GM19397 (cell line): ENCODE data around the gene NDUFV2.
"Not testable (repeated sequence)": the region's sequence is repeated elsewhere in the genome, so short reads cannot be mapped to it uniquely, and the experiment has no call there.

Experiments used
- ATAC-seq: cut with Tn5 transposase; IDR thresholded peaks from one replicate; pipeline ENCODE4 v1.9.1; 2021; ENCODE audit warnings: mild to moderate bottlenecking, moderate library complexity; ENCODE audit not compliant: unreplicated experiment

The NDUFV2 gene

DNA sequence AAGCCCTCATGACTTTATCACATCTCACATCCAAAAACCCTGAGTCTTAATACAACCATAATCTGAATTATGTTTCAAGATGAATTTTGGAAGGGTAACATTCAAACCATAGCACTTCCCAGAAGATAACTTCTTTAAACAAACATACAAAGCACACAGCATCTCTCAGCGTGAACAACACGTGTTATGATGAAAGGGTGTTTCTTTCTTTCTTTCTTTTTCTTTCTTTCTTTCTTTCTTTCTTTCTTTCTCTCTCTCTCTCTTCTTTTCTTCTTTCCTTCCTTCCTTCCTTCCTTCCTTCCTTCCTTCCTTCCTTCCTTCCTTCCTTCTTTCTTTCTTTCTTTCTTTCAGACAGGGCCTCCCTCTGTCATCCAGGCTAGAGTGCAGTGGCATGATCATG is 13.8 kb upstream of the NDUFV2 start:
- ATAC-seq = not testable (repeated sequence)

DNA sequence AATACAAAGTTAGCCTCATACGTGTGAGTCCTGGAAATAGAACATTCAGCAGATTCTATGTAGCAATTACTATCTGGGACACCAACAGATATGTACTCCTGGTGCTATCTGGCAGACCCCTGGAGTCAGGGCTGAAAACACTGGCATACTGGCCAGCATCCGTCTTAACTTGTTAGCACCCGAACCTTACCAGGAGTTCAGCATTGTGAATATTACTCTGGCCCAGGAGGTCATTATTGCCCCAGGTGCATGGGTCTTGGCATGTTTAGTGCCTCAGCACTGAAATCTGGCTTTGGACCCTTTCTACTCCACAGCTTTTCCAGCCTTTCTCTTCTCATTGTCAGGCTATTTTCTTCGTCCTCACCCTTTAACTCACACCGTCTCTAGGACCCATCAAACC is 11.9 kb upstream of the NDUFV2 start:
- ATAC-seq = no peak

DNA sequence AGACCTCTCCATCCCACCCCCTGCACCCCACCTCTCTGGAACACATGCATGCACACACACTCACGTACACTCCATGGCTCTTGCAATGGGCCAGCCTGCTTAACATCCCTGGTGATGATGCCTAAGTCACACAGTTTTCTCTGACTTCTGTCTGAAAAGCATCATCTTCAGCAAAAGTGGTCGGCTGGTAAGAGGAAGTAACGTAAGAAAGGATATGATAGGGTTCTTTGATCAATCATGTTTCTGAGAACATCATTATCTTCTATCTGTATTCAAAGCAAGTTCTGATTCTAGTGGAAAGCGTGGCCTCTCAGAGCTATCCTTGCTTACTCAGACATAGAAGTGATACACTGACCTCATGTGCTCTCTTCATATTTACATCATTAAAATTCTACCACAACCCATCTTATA is 11.4 kb upstream of the NDUFV2 start:
- ATAC-seq = no peak

DNA sequence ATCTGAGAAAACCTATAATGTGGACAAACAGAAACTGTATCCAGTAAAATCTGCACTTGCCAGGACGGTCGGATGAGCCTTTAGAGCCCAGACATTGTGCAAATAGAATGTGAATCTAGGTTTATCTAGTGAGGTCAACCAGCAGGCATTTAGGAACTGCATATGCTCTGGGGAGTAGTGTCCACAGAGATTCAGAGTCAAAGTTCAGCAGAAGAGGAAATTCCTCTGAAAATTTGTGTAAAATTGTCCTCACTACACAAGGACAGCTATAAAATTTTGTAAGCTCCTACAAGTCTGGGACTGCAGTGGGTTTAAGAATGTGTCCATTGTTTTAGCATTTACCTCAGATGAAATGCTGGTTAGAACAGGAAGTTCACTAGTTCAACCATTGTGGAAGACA is 9.8 kb upstream of the NDUFV2 start:
- ATAC-seq = no peak

DNA sequence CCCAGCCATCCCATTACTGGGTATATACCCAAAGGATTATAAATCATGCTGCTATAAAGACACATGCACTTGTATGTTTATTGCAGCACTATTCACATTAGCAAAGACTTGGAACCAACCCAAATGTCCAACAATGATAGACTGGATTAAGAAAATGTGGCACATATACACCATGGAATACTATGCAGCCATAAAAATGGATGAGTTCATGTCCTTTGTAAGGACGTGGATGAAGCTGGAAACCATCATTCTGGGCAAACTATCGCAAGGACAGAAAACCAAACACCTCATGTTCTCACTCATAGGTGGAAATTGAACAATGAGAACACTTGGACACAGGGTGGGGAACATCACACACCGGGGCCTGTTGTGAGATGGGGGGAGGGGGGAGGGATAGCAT is 9.4 kb upstream of the NDUFV2 start:
- not testable (repeated sequence) for ATAC-seq

DNA sequence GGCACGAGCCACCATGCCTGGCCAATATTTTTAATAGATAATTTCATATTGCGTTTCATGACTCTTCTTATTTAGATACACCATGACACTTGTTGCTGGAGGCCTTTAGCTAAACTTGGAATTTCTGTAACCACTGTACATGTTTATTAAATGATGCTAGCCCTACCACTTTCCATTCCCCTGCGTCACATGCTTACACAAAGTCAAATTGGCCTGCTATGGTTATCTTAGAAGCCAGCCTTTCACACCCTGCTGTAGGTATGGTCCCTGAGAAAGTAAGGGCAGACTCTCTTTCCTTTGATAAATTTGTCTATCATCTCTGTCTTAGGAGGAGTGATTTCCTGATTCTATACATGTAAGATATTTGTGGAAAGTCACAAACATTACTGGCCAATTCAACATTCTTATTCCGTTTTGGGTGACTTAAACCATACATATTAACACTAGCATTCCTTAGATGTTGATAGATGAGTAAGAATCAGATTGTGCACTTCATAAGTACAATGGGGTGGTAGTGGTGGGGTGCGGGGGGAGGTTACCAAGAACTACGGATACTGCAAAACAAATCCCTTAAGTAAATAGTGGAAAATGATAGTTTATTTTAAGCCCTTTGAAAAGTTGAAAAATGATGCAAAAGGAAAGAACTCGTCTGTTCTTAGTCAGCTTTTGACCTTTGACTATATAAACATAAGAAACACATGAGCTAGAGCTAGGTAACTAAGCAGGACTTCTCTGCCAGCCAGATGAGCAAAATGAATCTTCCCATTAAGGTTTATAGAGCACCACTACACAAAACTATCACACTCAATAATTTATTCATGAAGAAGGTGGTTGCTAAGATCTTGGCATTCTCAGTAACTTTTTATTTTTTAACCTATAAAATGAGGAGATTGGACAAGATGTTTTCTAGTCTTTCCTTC is 7.9 kb upstream of the NDUFV2 start:
- ATAC-seq = no peak

DNA sequence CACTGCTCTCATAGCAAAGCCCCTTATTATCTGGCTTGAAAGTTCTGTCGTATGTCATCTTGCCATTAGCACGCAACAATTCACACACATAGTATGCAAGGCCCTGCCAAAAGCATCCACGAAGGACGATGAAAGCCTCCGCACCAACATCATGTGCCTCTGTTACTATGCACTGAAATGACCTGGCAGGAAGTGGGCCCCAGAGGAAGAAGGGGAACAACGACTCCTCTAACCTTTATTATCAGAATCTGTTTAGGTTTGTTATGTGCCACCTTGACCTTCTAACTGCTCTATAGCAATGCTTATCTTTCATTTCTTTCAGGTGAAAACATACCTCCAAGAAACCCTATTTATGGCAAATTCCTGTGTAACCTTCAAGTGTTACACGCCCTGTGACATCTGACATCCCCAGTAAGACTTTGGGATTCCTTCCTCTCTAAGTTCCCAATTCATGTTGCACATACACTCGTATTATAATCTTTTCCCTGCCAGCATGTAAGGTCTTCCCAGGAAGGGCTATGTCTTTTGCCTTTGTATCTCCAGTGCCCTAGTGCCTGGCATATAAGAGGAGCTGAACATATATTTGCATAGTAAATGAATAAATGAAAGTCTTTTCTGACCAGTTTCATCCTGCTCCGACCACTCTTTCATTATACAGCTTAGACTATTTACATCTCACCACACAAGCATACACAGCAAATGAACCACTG is 7.0 kb upstream of the NDUFV2 start:
- peak; percentile 94 for ATAC-seq

DNA sequence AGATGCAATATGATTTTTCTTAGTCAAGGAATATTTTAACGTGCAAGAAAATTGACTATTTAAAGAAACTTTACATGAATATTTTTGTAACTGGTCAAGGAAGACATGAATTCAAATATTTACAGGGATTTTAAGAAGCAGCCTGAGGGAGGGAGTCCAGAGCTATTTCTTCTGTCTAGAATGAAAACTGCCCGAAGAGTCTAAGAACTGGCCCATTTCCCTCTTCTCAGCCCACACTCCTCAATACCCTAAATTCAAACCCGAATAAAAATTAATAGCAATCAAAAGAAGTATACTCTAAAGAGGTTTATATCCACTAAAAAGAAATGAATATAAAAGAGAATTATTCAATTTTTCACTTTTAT is 6.5 kb upstream of the NDUFV2 start:
- peak; percentile 8 for ATAC-seq

DNA sequence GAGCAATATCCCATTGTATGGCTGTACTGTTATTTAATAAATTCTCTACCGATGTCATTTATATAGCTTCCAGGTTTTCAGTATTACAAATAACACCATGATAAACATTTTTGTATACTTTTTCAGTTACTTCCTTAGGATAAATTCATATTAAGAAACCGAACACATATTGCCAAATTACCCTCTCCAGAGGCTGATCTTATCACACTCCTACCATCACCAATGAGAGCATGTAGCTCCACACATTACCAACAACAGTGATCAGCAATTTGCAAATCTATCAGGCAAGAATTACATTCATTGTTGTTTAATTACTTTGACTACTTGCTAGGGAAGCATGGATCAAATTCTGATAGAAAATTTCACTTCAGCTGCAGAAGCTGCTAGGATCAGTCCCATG is 5.8 kb upstream of the NDUFV2 start:
- ATAC-seq = no peak

DNA sequence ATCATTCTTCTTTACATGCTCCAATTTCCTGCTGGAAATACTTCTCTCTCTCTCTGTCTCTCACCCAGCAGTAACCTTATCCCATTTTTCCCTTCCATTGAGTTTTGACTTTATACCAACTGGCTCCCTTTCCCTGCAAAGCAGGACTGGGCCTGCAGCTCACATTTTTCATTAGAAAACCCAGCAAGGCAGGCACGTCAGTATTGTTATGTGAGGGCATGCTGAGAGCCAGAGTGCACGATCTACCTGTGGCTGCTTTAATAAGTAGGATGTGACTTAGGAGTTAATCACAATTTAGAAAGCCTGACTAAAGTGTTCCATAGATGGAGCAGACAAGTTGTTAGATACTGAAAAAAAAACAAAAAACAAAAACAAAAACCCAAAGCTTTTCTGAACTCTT is 5.2 kb upstream of the NDUFV2 start:
- no peak for ATAC-seq

DNA sequence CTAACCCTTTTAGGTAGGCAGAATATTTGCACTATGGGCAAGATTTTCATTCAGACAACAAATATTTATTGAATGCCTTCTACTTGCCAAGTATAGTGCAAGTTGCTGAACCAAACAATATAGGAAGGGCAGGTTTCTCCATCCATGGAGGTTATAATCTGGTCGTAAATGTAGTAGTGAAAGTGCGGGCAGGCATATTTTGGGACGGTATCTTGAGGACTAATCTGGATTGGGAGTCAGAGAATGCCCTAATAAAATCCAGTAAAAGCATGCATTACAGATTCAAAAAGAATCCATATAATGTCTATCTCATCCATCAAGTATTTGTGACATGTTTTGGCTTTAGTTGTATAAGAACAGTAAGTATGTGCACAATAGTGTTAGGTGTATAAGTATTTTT is 1.7 kb upstream of the NDUFV2 start:
- no peak for ATAC-seq

DNA sequence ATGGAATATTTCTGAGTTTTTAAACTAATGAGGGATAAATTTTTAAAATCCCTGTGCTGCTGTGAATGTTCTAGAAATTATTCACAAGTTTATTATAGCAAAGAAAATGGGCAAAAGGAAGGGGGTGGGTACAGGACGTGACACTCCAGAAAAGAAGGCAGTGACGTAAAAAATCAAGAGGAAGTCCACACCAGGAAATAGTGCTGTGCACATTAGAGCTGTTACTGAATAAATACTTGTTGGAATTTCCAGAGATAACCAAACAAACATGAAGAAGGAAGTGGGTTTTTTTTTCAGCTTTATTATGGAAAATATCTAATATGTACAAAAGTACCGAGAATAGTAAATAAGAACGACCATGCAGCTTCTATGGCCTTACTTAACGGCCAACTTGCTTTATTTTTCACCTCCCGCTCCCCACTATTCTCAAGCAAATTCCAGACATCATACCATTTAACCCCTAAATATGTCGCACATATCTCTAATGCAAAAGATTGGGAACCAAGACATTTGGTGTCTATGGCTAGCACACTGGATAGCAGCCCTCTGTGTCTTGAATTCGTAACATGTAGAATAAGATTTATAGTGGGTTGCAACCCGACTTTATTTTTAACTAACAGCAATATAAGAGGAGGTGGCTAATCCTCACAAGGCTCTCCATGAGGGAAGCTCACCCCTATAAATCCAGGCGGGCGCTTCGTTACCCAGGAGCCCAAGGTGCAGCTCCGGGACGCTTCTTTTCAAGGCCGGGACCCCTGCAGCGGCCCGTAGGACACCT is 580 bp upstream of the NDUFV2 start:
- ATAC-seq = no peak

DNA sequence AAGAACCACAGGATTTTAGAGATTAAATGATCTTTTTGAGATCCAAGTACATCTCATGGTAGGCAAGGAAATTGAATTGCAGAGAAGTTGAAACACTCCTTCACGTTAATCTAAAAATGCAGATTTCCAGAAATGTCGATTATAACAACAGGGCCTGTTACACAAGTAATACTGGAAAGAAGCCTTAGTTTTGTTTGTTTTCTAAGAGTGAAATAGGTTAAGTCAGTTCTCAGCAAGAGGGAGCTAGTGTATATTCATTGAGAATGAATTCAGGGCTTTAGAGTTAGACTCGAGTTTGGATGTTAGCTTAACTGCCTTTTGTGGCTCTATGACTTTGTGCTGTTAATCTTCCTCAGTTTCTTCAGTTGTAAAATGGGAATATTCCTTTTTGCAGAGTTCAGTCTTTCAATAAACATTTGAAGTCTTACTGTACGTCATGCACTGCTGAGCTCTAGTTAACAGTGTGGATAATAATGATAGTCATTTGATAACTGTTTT is 926 bp downstream of the NDUFV2 start:
- ATAC-seq = no peak

DNA sequence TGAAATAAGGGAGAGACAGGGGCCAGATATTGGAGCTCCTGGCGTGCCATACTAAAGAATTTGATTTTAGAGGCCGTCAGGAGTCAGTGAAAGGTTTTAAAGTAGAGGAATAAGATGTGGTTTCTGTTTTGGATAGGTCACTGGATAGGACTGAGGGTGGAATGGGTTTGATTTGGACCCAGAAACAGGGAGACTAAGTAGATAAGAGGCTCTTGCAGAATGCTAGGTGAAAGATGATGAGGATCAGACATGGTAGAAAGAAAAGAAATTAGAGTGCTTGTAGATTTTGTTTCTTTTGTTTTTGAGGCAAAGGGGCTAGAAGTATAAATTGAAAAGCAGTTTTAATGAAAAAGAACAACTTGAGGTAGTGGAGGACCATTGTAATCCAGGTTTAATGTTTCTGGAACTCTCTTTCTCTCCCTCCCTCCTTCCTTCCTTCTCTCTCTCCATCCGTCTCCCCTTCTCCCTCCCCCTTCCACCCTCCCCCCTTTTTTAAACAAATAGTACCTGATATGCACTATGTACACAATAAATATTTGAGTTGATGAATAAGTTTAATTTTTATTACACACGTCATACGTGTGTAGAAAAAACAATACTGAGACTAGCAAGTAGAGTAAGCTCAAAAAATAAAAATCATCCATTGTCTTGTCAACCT is 1.9 kb downstream of the NDUFV2 start:
- ATAC-seq = no peak

DNA sequence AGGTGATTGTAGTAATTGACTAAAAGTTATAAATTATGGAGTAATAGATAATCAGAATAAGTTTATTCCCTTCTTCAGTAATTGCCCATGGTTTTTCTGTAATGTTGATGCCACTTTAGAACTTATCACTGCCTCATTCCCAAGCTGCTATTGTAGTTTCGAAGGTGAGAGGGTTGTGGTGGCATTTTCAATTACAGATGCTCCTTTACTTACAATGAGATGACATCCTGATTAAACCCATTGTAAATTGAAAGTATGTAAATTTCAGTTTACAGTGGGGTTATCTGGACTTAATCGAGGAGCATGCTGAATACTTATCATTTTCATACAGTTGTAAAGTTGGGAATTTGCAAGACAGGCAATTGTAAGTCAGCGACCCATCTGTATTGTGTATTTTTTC is 2.9 kb downstream of the NDUFV2 start:
- ATAC-seq = no peak

DNA sequence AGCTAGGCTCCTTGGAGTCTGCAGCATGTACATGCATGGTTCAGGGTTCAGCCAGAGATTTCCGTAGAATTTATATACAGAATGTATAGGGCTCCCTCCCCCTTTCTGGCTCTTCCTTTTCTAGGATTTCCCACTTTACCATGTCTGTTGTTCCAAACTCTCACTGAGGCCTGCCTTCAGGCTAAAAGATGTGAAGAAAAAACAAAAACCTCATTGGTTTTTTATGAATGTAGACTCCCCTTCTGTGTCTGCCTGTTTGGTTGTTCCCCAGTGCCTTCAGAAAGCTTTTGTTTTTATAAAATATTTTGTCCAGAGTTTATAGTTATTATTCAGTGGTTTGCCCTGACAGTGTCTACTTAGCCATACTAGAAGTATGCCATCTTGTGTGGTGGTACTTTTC is 3.6 kb downstream of the NDUFV2 start:
- ATAC-seq = no peak

DNA sequence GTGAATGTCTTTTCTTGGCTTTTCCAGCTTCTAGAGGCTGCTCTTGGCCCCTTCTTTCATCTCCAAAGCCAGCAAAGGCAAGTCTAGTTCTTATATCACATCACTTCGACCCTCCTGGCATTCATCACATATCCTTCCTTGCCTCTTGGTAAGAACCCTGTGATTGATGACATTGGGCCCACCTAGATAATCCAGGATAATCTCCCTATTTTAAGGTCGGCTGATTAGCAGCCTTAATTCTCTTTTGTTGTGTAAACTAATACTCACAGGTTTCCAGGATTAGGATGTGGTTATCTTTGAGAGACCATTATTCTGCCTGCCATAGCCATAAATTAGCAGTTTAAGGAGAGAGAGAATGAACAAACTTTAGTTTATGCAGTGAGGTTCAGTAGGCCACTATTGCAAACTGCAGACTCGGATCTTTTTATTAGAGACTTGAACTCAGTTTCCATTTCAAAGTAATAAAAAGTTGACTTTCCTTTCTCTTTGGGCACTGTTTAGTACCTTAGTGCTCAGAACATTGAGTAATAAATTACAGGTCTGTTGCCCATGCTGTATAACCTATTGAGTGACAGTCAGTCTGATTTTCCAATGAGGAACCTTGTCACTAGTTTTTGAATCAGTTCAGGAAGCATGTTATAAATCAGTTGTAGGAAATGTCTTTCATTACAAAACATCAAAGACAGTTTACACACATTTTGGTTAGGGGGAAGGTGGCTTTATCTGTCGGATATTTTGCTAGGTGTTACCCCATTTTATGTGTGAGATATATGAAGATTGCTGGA is 4.5 kb downstream of the NDUFV2 start:
- no peak for ATAC-seq

DNA sequence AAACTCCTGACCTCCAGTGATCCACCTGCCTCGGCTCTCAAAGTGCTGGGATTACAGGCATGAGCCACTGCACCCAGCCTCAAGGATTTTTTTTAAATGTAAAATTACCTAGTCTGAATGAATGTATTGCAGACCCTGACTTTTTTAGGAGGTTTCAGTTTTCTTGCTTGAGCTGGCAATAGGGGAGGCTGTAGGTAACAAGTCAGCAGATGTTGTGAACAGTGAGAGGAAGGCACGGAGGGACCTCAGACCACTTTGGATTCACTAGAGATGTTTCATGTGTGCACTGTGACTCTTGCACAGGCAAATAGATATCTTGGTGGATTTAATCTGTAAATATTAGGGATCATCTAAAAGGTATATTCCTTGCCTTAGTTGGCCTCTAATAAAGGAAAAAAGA is 6.4 kb downstream of the NDUFV2 start:
- no peak for ATAC-seq

DNA sequence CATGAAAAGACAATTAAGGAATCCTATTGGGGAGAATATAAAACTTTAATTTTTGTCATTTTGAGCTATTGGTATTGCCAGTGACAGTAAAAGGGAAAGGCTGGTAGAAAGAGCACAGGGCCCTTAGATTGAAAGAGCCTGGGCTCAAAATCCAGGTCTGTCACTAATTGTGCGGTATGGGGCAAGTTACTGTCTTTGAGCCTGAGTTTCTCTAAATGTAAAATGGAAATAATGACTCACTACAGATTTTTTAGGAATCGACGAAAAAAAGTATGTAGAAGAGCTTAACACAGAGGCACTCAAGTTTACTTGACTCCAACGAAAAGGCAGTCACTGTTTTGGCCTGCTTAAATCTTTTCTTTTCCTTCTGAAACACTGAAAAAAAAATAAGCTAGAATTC is 7.0 kb downstream of the NDUFV2 start:
- no peak for ATAC-seq

DNA sequence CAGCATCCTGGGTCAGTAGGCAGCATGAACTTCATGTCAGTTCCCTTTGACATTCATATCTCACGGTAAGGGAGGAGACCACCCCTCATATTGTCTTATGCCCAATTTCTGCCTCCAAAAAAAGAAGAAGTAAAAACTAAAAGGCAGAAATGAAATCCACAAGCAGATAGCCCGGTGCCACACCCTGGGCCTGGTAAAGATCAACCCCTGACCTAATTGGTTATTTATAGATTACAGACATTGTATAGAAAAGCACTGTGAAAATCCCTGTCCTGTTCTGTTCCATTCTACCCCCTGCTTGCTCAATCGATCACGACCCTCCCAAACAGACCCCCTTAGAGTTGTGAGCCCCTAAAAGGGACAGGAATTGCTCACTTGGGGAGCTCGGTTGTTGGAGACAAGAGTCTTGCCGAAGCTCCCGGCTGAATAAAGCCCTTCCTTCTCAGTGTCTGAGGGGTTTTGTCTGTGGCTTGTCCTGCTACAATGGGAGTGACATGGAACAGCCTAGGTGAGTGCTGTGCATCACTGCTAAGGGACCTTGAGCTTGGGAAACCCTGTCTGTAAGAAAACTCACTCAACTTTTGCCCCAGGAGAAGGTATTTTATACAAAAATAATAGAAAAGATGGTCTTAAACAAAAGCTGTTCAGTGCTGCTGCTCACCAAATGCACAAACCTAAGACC is 11.1 kb downstream of the NDUFV2 start:
- no peak for ATAC-seq
